ENCODE data around the gene CFAP54.
"Not testable (repeated sequence)": the region's sequence is repeated elsewhere in the genome, so short reads cannot be mapped to it uniquely, and the experiment has no call there.

Gene CFAP54

DNA sequence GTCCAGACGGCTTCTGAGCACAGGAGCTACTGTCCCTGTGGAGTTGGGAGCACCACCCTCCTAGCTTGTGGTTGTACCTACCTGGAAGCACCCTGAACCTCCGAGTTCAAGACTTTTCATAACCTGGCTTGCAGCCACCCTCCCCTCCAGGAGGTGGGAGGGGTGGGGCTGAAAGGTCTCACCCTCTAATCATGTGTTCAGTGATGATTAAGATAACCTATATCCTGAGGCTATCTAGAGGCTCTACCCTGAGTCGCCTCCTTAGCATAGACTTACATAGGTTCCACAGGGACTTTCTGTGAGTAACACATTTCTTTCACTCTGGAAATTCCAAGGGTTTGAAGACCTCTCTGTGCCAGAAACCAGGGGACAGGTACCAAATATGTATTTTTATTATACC, 146.5 kb downstream of the CFAP54 start:
- DNase-seq = no peak

DNA sequence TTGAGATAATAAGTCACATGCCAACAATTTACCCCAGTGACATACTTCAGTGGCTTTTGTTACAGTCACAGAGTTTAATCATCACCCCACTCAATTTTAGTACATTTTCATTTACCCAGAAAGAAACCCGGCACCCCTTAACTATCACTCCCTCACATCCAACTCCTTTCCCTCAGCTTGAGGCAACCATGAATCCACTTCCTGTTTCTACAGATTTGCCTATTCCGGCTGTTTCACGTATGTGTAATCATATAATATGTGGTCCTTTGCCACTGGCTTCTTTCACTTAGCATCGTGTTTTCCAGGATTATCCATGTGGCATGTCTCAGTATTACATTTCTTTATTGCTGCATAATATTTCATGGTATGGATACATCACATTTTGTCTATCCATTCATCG, 147.5 kb downstream of the CFAP54 start:
- DNase-seq = no peak

DNA sequence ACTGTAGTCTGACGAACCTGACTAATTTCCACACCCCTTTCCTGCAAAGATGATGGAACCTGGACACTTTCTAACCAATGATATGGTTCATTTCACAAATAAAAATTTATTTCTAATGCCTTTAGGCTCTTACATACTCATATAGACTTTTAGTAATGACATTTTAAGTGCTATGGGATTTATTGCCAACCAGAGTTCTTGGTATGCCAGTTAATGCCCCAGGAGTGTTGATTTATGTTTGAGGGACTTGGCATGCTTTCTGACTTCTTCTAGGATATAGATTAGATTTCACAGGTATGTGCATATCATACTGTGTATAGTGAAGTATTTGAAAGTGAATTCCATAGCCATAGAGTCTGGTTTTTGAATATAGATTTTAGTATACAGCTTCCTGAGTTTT, 159.5 kb downstream of the CFAP54 start:
- no peak for DNase-seq

DNA sequence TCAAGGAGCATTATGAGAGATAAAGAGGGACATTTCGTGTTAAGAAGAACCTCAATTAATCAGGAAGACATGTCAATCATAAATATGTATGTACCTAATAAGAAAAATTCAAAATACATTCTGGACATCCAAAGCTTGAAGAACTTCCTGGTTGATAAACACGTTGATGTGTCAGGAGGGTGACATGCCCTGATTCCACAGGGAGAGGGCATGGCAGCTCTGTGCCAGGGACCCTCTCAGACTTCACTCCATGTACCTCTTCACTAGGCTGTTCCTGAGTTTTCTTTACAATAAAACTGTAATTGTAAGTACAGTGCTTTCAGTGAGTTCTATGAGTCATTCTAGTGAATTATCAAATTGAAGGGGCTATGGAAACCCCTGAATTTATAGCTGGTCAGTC, 163.5 kb downstream of the CFAP54 start:
- DNase-seq = no peak

DNA sequence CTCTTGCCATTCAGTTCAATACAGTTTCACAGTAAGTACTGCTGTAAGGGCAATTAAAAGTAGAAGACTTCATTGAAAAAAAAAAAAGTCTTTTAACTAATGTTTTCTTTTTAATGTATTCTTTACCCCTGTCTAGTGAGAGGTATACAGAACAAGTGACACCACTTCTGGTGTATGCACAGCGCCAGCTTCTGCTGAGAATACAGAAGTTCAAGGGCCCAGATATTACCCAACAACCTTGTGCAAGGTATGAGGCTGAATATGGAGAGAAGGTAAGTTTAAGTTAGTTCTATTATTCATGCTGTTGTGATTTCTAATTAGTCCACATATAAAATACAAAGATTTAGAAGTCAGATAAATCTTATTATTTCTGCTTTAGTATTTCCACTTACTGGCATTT, 168.7 kb downstream of the CFAP54 start:
- DNase-seq = no peak

DNA sequence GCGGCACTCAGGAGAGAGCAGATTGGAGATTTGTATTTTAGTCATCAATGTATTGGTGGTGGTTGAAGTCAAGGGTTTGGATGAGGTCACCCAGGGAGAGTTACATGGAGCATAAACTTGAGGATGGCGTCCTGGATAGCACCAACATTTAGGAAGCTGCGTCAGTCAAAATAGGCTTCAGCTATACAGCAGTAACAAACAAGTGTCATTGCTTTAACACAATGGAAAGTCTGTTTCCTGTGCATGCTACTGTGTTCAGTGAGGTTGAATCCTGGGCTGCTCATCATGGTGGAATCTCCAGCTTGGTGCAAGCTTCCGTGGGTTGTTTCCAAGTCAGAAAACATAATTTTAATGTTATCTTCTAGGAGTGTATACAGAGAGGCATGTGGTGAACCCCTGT, 180.4 kb downstream of the CFAP54 start:
- no peak for DNase-seq

DNA sequence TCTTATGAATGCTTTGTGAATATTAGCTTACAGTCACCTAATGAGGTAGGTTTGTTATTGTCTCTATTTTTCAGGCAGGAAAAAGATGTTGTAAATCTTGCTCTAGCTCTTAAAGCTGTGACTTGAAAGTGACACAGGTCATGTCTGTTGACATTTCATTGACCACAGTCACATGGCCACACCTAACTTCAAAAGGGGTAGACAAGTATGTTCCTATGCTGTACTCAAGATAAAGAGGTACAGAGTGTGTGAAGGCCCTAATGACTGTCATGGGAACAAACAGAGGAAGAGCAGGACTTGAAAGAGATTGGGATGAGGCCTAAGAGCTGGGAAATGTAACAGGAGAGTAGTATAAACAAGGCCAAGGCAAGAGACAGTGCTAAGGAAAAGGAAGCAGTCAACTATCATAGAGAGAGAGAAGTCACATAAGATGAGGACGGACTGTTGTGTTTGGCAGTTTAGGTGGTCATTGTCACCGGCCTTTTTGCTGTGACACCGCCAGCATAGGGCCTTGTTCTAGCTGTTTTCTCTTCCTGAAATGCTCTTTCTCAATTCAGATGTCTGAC, 181.0 kb downstream of the CFAP54 start:
- DNase-seq = no peak

DNA sequence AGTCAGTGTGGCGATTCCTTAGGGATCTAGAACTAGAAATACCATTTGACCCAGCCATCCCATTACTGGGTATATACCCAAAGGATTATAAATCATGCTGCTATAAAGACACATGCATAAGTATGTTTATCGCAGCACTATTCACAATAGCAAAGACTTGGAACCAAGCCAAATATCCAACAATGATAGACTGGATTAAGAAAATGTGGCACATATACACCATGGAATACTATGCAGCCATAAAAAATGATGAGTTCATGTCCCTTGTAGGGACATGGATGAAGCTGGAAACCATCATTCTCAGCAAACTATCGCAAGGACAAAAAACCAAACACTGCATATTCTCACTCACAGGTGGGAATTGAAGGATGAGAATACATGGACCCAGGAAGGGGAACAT, 186.1 kb downstream of the CFAP54 start:
- DNase-seq = not testable (repeated sequence)

DNA sequence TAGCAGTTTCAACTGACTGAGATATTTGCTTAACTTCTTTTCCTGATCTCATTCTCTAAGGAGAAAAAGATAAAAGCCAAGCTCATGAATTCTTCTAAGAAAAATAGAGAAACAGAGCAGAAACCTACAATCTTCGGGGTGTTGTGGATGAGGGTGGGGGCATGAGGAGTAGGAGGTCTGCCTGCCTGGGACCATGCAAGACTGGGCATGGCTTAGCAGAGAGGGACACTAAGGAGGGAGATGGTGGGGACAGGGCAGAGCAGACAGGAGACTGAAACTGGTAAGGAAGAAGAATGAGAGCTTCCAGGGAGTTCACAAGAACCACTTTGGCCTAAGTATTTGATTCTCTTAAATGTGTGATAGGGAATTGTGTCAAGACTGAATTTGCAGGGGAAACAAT, 188.0 kb downstream of the CFAP54 start:
- DNase-seq = no peak

DNA sequence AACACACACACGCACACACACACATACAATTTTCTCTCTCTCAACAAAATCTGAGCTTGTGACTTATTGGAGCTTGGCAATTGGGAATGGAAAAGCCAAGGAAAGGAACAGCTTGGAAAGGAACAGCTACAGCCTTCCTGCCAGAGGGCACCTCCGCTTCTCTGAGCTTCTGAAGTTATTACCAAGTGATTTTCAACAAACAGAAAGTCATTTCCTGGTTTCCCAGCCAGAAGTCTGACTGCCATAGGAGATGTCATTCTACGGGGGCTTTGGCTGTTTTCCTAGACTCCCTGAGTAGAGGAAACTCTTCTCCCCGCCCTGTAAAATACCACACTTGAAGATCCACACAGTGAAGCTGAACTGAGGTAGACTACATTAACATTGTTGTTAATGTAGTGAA, 198.3 kb downstream of the CFAP54 start:
- no peak for DNase-seq

DNA sequence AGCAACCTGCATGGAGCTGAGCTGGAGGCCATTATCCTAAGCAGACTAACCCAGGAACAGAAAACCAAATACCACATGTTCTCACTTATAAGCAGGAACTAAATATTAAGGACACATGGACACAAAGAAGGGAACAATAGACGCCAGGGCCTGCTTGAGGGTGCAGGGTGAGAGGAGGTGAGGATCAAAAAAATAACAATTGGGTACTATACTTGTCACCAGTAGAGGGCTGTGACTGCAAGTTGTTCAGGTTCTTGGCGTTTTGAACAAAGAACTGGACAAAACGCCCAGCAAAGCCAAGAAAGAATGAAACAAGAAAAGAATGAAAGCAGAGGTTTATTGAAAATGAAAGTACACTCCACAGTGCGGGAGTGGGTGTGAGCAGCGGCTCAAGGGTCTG, 209.1 kb downstream of the CFAP54 start:
- no peak for DNase-seq

DNA sequence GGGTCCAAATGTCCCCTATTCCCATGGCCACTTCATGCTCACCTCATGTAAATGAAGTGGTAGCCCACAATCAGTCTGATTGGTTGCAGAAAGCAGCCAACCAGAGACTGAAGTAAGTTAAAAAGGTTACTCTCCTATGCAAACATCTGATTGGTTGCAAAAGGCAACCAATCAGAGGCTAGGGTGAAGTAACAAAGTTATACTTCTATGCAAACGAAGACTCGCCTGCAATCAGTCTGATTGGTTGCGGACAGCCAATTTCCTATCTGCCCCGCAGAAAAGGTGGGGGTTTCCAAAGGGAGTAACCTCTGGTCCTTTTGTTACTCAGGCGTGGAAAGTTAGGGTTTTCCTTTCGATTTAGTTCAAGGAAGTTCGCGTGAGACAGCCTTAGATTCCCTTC, 209.6 kb downstream of the CFAP54 start:
- no peak for DNase-seq

DNA sequence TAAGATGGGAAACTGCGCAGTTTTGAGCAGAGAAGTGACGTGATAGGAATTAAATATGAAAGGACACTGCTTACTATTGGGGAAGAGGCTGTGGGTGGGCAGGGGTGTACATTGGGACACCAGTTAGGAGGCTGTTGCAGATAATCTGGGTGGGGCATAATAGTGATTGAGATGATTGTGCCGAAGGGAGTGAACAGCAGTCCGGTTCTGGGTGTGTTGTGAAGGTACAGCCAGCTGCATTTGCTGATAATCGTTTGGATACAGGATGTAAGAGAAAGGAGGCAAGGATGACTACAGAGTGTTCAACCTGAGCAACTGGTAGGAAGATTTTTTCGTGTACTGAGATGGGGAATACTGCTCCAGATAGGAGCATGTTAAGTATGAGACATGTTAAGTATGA, 212.5 kb downstream of the CFAP54 start:
- no peak for DNase-seq

DNA sequence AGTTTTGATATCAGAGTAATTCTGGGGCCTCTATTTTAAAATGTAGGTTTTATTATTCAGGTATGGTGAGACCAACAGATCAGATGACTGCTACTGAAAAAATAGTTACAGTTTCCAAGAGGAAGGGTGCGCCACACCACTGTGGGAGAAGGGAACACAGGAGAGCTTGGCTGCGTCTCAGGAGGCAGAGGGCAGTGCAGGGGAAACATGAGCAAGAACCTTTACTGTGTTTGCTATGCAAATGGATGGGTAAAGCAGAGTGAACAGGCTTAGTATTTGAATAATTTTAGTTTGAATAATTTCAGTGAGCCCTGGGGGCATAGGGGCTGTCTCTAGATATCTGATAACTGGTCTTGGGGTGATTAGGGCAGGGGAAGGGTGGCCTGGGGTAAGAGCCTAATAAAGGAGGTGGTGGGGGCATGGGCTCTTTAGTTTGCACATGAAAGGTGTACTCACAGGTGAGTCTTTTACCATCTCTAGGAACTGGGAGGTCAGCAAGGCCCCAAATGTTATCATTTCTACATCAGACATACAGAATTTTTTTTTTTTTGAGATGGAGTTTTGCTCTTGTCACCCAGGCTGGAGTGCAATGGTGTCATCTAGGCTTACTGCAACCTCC, 220.9 kb downstream of the CFAP54 start:
- DNase-seq = no peak

DNA sequence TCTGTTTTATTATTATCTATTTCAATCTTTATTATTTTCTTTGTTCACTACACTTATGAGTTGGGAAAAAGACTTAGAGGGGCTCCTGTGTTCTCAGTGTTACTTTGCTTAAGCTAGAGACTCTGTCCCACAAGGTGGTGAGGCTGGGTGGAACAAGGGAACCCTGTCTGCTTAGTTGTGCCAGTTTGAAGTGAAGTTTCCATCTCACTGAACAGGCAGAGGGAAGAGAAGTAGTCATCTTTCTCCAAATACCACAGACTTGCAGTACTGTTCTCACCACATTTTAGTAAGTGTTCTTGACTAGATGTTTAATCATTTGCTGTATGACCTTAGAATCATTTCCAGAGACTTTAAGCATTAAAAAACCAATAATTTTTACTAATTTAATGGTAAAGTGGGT, 222.0 kb downstream of the CFAP54 start:
- DNase-seq = no peak

DNA sequence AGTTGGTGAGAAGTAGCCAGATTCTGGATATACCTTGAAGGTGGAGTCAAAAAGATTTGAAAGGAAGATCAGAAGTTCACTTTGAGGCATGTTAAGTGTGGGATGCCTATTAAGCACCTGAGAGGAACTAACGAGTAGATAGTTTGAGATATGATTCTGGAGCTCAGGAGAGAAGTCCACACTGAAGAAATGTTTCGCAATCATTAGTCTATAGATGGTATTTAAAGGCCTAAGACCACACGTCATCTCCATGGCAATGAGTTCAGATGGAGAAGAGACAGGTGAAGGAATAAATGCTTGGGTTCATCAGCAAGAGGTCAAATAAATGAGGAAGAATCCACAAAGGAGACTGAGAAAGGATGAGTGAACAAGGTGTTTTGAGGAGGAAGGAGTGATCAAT, 224.8 kb downstream of the CFAP54 start:
- DNase-seq = no peak

DNA sequence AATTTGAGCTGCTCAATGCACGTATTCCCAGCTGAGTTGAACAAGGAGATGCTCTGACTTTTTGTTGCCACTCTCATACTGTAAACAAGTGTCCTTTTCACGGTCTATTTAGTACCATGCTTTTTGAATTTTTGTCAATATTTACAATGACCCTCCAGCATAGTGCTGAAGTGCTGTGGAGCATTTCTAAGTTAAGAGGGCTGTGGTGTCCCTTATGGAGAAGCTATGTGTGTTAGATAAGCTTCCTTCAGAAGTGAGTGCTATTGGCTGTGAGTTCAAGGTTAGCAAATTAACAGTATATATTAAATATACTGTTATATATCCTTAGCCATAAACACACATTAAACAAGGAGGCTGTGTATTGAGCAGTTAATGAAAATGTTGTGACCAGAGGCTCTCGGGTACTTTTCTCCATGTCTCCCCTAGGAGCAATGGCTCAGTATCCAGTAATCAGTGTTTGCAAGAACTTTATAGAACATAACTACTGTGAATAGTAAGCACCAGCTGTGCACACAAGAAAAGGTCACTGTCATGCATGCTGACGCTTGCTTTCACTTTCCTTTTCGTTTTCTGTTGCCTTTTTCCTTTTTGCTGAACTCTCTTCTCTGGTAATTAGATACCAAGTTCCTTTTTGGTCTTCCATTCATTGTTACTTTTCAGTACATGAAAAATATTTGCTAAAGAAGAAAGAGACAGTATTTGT, 230.4 kb downstream of the CFAP54 start:
- peak; percentile 77 to 94 (median 89) for DNase-seq

DNA sequence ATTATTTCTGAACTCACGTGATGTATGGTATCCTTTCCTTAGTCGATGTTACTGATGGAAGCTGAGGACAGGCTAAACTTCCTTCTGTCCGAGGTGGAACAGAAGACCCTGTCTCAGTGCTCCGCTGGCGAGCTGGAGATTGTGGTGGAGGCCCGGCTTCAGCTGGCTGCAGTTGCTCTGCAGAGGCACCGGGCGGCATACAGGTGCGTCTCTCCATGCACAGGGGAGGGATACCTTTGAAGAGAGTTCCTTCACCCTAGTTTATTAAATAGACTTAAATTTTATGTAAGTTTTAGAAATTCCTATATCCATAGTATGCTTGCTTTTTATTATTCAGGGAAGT, 231.0 kb downstream of the CFAP54 start:
- DNase-seq = peak in 1 of 3 donors; percentile 46

DNA sequence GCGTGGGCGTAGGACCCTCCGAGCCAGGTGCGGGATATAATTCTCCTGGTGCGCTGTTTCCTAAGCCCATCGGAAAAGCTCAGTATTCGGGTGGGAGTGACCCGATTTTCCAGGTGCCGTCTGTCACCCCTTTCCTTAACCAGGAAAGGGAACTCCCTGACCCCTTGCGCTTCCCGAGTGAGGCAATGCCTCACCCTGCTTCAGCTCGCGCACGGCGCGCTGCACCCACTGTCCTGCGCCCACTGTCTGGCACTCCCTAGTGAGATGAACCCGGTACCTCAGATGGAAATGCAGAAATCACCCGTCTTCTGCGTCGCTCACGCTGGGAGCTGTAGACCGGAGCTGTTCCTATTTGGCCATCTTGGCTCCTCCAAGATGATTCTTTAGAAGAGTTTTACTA, 240.1 kb downstream of the CFAP54 start:
- not testable (repeated sequence) for DNase-seq

DNA sequence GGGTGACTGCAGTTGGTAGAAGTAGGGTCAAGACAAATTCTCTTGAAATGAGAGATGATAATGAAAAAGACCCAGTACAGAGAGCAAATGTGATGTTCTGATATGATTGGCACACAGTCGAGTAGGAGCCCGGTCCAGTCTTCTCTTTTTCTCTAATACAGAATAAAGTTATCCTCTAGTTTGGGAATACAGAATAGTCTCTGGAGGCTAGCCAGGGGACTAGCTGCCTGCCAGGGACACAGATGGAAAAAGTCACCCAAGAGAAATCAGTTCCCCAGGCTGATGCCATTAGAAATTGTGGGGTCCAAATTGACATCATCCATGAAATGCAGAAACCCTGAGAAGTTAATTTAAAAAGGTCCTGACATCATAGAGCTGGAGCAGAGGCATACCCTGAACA, 240.5 kb downstream of the CFAP54 start:
- no peak for DNase-seq

DNA sequence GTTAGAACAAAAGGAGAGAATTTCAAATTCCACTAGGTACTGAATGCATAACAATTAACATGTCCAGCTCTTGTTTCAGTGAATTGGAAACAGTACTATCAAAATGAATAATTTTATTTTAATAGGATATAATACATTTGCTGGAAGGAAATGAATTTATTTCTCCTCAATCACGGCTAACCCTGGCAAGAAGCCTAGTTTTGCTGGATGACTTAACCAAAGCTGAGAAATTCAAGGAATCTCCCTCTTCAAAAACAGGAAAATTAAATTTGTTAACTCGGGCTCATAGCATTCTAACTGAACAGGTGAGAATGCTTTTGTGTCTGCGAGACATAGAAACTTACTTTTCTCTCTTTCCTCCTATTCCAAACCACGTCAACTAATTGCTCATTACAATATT, 254.2 kb downstream of the CFAP54 start:
- no peak for DNase-seq

DNA sequence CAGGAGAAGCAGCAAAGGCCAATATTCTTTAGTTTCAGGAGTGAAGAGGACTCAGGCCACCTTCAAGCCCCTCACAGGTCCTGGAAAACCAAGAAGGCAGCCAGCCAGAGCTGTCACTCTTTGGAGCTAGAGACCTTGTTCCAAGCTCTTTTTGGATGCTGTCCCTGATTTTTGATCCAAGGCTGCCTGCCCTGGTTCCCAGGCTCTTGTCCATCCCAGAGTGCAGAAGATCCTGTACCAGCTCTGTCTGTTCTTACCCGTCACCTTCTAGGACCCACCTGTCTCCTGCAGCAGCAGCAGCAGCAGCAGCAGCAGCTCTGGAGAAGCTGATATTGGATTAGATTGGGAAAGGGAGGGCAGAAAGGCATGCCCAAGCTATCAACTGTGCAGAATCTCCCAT, 260.6 kb downstream of the CFAP54 start:
- DNase-seq = no peak

DNA sequence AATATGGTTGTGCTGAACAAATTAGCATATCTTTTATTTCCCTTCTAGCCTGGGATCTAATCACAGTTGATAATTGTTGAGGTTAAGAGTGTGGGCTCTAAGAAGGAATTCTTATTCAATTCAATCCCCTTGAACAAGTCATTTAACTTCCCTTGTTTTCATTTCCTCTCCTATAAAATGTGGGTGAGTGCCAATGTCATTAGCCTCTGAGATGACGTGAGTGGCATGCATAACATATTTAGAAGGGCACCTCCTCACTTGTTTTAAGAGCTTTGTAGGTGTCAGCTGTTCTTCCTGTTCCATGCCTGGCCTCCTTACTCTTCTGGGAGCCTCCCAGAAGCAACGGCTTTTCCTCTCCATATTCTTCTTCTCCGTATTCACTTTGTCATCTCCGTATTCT, 262.2 kb downstream of the CFAP54 start:
- no peak for DNase-seq

DNA sequence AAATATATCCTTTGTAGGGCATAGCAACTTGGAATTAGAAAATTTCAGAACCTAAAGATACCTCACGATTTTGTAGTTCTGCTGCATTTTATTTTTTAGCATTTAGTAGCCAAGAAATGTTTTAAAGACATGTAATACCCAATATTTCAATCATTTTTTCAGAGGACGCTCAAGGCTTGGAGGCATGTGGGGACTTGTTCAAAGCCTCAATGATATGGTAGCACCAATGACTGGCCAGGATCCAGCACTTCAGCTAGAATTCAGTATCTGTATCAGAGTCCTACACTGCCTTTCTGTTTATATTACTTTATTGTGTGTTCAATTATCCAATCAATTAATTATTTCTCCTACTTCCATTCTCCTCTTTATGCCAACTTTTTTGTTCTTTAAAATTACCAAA, 262.8 kb downstream of the CFAP54 start:
- no peak for DNase-seq

DNA sequence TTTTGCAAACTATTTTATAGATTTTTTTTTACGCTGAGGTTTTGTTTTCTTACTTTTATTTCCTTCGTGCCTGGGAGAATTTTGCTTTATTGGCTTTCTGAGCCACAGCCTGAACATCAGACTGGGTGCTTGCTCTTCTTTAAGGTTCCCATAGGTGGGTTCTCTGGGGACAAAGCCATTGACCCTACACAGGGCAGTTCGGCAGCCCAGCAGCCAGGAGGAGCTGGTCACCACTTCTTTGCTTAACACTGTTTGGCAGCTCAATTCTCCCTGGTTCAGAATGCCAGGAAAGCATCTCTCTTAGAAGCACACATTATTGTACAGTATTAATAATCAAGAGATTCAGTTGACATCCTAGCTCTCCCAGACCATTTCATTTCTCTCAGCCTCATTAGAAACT, 276.9 kb downstream of the CFAP54 start:
- DNase-seq = no peak
